ENCODE data around the gene RAVER2.

The RAVER2 gene

DNA sequence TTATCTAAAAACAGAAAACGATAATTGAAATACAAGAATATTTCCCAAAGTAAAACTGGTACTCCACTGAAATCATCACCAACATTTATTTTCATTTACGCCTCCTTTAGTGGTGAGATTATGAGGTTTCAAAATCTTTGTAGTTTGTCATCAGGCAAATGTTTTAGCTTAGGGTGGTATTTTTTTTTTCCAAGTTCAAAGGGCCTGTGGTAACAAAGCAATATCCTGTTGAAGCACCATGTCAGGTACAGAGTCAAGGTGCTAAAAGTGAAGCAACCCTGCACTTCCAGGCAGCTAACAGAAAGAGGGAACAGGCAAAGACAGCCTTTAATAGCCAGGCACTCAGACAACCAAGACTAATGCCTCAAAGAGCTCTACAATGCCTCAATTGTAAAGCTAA is 132.3 kb downstream of the RAVER2 start:
- no peak for TF ChIP-seq POLR2A (IDR thresholded peaks at IDR 0.05; ENCODE audit: low read depth, low read length)
- DNase-seq (ENCODE audit: insufficient read length, low spot score) (no peak), FAIRE-seq (no peak)

DNA sequence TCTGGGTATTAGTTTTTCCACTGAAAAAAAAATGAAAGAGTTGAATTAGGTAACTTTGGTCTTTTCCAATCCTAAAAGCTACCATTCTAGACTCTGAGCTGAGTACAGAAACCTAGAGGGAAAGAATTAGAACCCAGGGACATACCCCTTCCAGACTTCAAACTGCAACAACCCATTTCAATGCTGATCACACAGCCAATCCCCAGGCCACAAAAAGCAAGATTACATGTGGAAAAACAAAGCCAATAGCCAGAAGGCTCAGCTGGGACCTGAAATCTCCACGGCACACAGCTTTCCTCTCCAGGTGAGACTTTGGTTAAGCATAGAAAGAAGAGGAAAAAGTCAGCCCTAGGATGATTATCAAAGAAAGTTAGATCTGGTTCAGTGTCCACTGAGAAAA is 132.7 kb downstream of the RAVER2 start:
- DNase-seq (ENCODE audit: insufficient read length, low spot score): no peak
- no peak for FAIRE-seq
- TF ChIP-seq POLR2A (IDR thresholded peaks at IDR 0.05; ENCODE audit: low read depth, low read length): no peak

GRCh38 chr1:64878090-64878489 is 133.2 kb downstream of the RAVER2 start:
- no peak for DNase-seq (ENCODE audit: insufficient read length, low spot score)
- no peak for FAIRE-seq
- TF ChIP-seq POLR2A (IDR thresholded peaks at IDR 0.05; ENCODE audit: low read depth, low read length): no peak

GRCh38 chr1:64878931-64879611 is 134.2 kb downstream of the RAVER2 start:
- no peak for TF ChIP-seq POLR2A (IDR thresholded peaks at IDR 0.05; ENCODE audit: low read depth, low read length)
- DNase-seq (ENCODE audit: insufficient read length, low spot score) (no peak), FAIRE-seq (peak; percentile 20)

DNA sequence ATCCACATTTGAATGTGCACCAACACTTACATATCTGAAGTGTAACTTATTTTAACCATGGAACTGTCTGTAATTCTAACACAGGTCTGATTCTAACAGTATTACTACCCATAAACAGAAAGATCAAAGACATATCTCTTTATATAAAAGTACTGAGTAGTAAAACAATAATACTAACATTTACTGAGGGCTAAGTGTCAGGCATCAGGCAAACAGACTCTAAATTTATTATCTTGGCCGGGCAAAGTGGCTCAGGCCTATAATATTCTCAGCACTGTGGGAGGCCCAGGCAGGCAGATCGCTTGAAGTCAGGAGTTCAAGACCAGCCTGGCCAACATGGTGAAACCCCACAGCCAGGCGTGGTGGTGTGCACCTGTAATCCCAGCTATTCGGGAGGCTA is 135.6 kb downstream of the RAVER2 start:
- DNase-seq (ENCODE audit: insufficient read length, low spot score): no peak
- FAIRE-seq: no peak
- TF ChIP-seq POLR2A (IDR thresholded peaks at IDR 0.05; ENCODE audit: low read depth, low read length): no peak

GRCh38 chr1:64881281-64881680 is 136.4 kb downstream of the RAVER2 start:
- TF ChIP-seq POLR2A (IDR thresholded peaks at IDR 0.05; ENCODE audit: low read depth, low read length): no peak
- FAIRE-seq (peak; percentile 82), DNase-seq (ENCODE audit: insufficient read length, low spot score) (peak; percentile 38)

All from H54 (cell line).